Gastrocnemius medialis (tissue), 4 donors: ENCODE results near the gene CD82.

Experiments used
- POLR2A ChIP-seq, 2 donors: fragments of 450-650 bp; IDR thresholded peaks; one replicate each; pipeline ENCODE4 v1.6.1; 2017; ENCODE audit warnings: antibody characterized with exemption in 2 of 2, mild to moderate bottlenecking in 2 of 2, moderate library complexity in 2 of 2
- TF ChIP-seq, protein P1 (sequence below), 5 experiments: fragments of 450-650 bp in 3 of 5; fragments of 200-600 bp in 2 of 5; sonication (generic) in 2 of 5; IDR thresholded peaks in 4 of 5; conservative IDR thresholded peaks in 1 of 5; 1 replicate in 4 of 5; 2 replicates in 1 of 5; pipeline ENCODE4 v1.5.1; 2016 to 2019; ENCODE audit warnings: antibody characterized with exemption in 5 of 5, mild to moderate bottlenecking in 3 of 5, moderate library complexity in 3 of 5

DNA sequence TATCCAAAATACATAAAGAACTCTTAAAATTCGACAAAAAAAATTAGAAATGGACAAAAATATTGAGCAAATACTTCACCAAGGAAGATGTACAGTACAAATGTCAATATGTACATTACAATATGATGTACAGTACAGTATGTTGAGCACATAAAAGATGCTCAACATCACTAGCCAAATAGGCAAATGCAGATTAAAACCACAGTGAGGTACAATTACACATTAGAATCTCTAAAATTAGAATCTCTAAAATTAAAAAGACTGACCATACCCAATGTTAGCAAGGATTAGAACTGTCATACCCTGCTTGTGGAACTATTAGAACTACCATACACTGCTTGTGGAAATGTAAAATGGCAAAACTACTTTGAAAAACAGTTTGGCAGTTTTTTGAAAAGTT lies 82.6 kb downstream of the CD82 start:
- TF ChIP-seq, protein P1, sequence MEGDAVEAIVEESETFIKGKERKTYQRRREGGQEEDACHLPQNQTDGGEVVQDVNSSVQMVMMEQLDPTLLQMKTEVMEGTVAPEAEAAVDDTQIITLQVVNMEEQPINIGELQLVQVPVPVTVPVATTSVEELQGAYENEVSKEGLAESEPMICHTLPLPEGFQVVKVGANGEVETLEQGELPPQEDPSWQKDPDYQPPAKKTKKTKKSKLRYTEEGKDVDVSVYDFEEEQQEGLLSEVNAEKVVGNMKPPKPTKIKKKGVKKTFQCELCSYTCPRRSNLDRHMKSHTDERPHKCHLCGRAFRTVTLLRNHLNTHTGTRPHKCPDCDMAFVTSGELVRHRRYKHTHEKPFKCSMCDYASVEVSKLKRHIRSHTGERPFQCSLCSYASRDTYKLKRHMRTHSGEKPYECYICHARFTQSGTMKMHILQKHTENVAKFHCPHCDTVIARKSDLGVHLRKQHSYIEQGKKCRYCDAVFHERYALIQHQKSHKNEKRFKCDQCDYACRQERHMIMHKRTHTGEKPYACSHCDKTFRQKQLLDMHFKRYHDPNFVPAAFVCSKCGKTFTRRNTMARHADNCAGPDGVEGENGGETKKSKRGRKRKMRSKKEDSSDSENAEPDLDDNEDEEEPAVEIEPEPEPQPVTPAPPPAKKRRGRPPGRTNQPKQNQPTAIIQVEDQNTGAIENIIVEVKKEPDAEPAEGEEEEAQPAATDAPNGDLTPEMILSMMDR (IDR thresholded peaks at IDR 0.05 in 4 of 5, conservative IDR thresholded peaks at IDR 0.05 in 1 of 5): no peak
- TF ChIP-seq POLR2A (IDR thresholded peaks at IDR 0.05): no peak
